Measurements from ENCODE around the gene OR2Y1.

- TF ChIP-seq, protein P1, sequence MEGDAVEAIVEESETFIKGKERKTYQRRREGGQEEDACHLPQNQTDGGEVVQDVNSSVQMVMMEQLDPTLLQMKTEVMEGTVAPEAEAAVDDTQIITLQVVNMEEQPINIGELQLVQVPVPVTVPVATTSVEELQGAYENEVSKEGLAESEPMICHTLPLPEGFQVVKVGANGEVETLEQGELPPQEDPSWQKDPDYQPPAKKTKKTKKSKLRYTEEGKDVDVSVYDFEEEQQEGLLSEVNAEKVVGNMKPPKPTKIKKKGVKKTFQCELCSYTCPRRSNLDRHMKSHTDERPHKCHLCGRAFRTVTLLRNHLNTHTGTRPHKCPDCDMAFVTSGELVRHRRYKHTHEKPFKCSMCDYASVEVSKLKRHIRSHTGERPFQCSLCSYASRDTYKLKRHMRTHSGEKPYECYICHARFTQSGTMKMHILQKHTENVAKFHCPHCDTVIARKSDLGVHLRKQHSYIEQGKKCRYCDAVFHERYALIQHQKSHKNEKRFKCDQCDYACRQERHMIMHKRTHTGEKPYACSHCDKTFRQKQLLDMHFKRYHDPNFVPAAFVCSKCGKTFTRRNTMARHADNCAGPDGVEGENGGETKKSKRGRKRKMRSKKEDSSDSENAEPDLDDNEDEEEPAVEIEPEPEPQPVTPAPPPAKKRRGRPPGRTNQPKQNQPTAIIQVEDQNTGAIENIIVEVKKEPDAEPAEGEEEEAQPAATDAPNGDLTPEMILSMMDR (IDR thresholded peaks at IDR 0.05; ENCODE audit: low read length), result no peak
- no peak for TF ChIP-seq EZH2 (optimal IDR thresholded peaks at IDR 0.05; ENCODE audit: low read depth, low read length)
- no peak for TF ChIP-seq EZH2phosphoT487 (IDR thresholded peaks at IDR 0.05; ENCODE audit: low read length)
These were observed 20.1 kb downstream of the OR2Y1 start for GRCh38 chr5:180719781-180720180.
